Forelimb muscle (tissue), 1 donor: ENCODE data around the gene ZYX. TPM values are rescaled to one million over a fixed set of nuclear protein-coding genes. Genes with fewer than 3 reads are reported as not detected.

Experiments
- DNase-seq: peaks from one replicate; pipeline ENCODE4 v3.0.0-alpha.2; 2013; ENCODE audit warnings: low read depth
- polyA plus RNA-seq: library from polyadenylated mRNA; unstranded; fragments of 120-200 nt; gene quantifications from one replicate; pipeline ENCODE4 v1.2.1, GENCODE V29; 2013; ENCODE audit not compliant: insufficient read length

The ZYX gene
- polyA plus RNA-seq, 1 donor: 249 TPM

DNA sequence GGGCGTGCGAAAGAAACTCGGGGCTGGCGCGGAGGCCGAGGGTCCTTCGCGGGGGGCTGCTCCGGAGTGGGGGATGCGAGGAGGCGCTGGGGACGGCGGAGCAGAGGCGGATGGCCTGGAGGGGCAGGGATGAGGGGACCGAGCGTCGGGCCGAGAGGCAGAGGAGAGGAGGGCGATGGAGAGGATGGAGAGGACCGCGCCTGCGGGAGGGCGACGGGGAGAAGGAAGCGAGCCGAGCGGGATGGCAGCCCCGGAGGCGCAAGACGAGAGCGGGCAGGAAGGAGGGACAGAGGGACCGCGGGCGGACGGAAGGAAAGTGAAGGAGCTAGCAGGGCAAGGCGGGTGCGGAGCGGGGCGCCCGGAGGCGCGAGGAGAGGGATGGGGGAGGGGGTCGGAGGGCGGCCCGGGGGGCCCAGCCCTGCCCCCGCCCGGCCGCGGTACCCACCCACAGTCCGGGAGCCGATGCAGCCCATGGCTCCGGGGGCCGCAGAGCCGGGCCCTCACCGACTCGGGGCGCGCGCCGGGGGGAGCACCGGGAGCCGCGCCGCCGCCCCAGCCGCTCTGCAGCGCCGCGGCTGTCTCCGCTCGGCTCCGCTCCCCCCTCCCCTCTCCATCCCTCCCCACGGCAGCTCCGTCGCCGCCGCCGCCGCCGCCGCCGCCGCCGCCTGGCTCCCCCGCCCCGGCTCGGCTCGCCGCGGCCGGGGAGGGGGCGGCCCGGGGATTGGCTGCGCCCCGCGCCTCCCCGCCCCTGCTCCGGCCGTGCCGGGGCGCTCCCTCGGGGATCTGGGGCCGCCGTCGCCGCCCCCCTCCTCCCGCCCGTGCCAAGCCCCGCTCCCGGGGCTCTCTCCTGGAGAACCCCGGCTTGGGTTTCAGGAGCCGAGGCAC lies 18.8 kb upstream of the ZYX start, which contains the start of gene FAM131B:
FAM131B (minus strand) TSS at position 583 of the 885 bp plus-strand sequence; CDS start at position 473, 110 bp downstream.
- DNase-seq: no peak

DNA sequence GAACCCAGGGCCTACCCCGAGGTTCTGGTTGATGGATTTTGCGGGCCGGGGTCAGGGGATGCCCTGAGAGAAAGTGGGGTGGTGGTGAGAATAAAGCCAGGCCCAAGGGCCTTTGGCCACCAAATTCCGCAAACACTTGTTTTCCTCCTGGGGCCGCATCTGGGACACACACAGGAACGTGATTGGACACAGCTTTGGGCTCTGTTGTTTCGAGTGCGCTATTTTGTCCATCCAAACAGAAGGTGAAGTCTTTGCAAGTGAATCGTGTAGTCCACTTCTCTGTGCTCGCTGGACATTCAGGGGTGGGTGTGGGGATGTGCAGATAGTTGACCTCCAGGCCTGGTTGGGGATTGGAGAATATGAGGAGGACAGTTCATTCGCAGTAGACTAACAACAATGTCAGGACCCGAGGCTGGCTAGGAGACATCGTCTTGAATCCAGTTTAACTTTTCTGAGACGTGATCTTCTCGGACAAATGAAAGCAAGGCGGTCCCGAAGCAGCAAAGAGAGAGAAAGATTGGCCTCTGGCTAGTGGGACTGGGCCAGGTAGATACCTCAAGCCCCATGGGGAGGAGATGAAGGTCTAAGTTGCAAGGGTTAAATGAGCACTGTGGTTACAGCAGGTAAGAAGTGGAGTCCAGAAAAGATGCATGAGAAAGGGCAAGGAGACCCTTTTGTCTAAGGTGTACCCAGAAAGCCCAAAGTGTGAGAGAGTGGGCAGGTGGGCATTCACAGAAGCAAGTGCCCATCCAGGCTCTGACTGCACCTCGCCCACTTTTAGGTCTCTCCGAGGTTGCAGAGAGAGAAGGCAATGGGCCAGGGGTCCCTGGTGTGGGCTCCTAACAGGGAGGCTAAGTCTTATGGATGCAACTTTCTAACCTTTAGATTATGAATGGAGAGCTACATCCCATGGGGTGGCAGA lies 17.9 kb upstream of the ZYX start:
- DNase-seq: no peak

DNA sequence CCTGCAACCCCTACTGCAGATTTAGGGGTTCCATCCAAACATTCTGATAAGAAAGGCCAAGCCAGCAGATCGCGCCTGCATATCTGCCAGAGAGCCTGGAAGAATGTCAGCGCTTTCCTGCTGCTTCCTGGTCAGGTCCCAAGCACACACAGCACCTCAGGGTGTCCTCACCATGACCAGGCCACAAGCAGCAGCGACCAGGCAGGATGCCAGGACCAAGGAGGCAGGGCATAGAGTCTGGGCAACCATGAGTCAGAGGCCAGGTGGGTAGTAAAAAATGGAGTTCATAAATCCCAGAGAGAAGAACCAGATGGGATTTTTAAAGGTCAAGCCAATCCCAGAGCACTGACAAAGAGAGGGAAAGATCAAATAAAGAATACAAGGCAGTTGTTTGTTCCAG lies 13.2 kb upstream of the ZYX start:
- DNase-seq: no peak

DNA sequence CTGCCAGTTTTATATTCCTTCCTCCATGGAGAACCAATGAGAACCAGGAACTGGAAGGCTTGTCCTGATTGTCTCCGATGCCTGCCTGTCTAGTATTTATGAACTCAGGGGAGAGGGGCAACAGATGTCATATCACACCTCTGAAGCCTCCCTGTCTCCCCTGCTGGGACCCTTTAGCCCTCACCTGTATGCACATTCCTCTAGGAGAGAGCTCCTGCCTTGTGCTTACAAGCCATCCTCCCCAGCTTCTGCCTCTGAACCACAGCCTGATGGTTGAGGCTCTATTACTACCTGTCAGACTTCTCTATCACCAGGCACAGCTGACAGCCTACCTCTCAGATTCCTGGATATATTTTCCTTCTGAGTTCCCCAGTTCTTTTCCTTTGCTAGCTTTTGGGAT lies 12.8 kb upstream of the ZYX start:
- no peak for DNase-seq

DNA sequence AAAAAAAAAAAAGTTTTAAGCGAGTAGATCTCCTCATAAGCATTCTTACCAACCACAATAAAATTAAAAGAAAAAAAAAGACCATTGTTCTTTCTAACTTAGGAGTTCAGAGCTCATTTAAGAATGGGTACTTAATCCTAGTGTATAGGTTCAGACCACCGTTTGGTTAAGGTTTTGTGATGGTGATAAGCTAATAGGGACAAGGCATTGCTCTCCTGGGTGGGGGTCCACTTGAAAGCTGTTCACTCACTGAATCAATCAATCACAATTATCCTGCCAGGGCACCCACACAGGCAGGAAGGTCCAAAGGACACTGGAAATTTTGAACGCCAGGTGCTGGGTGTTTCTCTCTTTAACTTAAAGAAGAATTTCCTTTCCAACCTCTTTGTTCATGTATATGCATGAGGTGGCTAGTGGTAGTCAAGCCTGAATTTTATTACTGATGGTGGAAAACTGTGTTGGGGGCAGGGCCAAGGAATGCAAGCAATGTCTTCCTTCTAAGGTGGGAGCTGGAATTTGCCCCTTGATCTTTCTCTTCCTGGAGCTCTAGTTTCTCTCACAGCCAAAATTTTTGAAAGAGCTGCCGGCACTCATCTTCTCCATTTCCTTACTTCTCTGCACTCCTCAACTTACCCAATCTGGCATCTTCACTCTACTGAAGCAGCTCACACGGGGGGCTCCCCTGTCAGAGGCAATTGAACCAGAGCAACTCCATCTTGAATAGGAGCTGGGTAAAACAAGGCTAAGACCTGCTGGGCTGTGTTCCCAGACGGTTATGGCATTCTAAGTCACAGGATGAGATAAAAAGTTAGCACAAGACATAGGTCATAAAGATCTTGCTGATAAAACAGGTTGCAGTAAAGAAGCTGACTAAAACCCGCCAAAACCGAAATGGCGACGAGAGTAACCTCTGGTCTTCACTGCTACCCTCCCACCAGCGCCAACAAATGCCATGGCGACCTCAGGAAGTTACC lies 11.2 kb upstream of the ZYX start:
- no peak for DNase-seq

DNA sequence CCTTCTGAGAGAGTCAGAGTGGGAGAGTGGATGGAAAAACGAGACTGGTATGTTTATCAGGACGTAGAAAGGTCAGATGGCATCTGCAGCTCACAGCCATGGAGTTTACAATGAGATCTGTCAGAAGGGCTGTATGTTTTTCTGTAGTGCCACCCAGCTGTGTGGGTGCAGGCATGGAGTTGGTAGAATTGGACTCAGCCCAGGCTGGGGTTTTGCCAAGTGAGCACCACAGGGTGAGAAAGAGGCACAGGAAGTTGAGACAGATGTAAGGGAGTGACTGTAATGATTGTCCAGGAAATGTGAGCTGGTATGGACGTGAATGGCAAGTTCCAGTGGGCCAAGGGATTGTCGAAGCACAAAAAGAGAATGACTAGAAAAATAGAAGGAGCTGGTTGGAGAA lies 9.1 kb upstream of the ZYX start:
- DNase-seq: no peak

DNA sequence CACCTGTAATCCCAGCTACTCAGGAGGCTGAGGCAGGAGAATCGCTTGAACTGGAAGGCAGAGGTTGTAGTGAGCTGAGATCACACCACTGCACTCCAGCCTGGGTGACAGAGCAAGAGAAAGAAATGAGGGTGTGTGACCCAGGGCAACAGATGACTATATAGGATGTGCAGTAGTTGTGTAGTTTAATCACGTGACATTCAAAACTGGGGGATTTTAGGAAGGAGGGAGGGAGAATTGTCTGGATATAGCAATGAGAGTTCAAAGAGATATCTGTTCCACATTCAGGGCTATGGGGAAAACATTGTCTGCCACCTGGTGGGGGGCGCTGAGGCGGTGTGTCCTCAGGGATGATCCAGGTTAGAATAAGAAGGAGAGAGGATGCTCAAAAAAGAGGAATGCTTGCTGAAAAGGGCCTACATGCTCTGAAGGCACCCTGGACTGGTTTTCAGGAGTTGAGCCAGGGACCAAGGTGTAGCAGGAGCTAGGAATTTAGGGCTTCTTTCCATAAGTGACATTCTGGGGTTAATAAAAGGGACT lies 7.8 kb upstream of the ZYX start:
- no peak for DNase-seq

DNA sequence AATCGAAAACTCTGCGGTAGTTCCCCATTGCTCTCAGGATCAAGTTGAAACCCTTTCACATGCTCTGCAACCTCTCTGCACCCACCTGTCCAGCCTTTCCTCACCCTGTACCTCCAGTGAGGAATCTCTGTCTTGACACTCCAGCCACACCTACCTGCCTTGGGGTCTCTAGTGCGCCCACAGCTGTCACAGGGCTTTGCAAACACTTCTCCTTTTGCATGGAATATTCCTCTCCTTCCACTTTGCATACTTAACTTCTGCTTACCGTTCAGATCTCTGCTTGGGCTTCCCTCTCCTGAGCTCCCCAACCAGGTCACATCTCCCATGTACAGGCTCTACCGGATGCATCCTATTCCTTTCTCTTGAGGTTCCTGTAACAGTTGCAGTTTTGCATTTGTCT lies 6.6 kb upstream of the ZYX start:
- no peak for DNase-seq

DNA sequence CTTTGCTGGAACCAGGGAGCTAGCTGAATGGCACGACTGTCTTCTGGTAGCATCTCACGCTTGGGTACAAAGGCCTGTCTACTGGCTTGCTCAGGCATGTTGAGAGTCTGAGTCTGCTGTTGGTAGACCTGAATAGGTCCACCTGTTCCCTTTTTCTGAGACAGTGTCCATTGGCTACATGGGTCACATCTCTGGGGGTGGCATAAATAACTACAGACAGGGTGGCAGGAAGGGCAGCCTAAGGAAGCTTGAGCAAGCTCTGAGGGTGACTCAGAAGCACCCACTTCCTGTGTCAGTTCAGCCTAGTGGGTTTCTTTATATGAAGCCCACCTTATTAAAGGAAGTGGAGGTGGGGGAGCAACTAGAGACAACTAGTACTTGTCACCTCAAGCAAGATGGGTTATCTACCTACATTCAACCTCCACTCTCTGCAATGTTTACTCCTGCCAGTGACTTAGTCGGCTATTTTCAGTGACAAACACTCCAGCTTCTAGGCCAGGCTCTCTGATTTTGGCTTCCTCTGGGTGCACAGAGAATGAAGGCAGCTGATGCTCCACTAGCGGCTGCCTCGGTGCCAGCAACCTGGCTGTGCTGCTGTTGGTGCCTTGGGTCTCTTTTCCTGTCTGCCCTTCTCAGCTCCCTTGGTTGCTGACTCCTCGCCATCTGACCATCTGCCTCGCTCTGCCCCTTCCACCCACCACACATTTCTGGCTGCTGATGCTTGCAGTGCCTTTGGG lies 5.7 kb upstream of the ZYX start:
- no peak for DNase-seq

DNA sequence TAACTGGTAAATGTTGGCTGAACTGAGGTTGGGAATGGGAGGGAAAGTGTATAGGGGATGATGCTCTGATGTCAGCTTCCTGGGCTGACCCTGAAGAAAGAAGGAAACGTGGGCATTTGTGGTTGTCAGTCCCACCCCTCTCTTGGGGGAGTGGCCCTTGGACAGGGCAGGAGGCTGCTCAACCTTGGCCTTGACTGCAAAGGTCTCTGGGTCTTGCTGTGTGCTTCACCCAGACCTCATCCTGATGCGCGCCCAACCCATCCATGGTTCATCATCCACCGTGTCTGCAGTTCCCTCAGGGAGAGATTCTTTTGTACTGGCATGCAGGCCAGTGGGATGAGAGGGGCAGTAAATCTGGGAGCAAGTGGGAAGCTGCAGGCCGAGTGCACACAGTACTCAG lies 4.7 kb upstream of the ZYX start:
- no peak for DNase-seq

DNA sequence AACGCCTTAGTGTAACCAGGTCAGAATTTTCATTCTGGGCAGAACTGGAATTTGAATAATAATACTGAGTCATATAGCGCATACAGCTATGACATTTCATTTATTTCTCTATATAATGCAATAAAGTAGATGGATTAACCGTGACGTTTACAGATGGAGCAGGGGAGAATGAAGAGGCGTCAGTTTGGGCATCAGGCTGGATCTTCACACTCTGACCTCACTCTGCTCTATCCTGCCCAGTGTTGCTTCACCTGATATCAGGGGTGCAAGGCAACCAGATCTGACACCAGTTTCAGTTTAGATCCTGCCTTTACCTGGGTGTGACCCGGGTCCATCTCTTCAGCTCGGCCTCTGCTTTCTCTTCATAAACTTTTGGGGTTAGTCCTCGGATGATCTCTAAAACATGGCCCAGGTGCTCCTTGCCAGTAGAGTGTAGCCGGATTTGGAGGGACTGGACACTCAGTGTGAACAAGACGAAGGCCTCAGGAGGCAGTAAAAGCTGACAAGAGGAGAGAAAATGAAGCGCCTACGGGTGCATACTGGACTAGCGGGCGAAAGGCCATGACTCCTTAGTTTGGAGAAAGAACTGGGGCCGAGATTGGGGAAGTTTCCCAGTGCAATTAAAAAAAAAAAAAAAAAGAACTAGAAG lies 1.4 kb upstream of the ZYX start:
- DNase-seq: no peak

DNA sequence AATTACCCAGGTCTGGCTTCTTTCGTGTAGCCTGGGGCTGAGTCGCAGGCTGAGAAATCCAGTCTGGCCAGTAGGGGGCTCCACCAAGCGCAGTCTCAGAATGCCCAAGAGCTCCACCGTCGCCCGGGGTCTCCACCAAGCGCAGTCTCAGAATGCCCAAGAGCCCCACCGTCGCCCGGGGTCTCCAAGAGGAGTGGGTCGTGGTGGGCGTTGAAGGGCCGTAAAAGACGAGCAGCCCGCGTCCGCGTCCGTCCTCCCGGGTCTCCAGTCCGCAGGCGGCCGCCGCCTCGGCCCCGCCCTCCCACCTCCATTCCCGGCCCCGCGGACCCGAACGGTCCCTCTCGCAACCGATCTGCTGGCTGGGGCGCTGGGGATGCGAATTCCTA lies 892 bp upstream of the ZYX start:
- DNase-seq: peak; percentile 68

DNA sequence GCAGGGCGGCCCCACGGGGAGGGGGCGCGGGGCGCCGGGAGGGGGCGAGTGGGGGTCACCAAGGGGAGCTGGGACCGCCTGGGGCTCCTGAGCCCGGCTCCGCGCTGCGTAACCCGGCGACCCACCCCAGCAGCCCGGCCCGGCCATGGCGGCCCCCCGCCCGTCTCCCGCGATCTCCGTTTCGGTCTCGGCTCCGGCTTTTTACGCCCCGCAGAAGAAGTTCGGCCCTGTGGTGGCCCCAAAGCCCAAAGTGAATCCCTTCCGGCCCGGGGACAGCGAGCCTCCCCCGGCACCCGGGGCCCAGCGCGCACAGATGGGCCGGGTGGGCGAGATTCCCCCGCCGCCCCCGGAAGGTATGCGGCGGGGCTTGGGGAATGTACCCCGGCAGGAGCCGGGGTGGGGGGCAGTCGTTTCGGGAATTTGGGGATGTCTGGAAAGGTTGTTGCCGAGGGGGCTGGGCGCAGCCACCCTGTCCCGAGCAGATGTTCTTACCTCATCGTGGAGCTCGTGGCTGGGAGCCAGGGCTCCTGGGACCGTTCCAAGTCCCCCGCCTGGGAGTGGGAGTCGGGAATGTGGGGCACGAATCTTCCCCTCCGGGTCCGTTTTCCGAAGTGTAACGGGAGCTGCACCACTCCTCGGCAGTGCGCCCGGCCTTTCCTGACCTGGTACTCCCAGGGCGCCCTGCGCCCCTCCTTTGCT lies 431 bp downstream of the ZYX start:
- DNase-seq: no peak

DNA sequence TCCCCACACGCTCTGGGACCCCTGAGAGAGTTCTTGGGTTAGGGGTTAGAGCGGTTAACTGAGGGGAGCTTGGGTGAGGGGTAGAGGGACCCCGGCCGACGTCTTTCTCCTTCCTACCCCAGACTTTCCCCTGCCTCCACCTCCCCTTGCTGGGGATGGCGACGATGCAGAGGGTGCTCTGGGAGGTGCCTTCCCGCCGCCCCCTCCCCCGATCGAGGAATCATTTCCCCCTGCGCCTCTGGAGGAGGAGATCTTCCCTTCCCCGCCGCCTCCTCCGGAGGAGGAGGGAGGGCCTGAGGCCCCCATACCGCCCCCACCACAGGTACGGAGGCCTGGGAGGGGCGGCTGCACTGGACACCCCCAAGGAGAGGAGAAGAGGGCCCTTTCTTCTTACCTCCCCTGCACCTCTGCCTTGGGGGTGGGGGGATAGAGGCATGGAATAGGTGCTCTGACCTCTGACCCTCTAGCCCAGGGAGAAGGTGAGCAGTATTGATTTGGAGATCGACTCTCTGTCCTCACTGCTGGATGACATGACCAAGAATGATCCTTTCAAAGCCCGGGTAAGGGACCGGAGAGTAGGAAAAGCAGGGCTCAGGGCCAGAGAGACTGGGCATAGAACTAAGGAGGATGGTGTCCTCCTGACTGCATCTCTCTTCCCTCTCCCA lies 1.1 kb downstream of the ZYX start:
- no peak for DNase-seq

DNA sequence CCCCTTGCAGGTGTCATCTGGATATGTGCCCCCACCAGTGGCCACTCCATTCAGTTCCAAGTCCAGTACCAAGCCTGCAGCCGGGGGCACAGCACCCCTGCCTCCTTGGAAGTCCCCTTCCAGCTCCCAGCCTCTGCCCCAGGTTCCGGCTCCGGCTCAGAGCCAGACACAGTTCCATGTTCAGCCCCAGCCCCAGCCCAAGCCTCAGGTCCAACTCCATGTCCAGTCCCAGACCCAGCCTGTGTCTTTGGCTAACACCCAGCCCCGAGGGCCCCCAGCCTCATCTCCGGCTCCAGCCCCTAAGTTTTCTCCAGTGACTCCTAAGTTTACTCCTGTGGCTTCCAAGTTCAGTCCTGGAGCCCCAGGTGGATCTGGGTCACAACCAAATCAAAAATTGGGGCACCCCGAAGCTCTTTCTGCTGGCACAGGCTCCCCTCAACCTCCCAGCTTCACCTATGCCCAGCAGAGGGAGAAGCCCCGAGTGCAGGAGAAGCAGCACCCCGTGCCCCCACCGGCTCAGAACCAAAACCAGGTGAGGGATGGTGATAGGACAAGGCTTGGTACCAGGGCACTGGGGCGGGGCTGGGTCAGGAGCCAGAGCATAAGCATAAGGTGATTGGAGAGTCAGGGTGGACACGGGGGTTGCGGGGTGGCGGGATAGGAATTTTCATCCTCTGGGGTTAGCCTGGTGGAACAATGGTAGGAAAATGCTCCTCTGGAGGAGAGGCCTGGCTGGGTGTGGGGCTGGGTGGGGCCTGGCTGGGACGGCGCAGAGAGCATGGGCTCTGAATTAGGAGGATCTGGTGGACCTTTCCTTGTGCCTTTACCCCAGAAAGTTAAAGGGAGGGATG lies 1.9 kb downstream of the ZYX start:
- no peak for DNase-seq

DNA sequence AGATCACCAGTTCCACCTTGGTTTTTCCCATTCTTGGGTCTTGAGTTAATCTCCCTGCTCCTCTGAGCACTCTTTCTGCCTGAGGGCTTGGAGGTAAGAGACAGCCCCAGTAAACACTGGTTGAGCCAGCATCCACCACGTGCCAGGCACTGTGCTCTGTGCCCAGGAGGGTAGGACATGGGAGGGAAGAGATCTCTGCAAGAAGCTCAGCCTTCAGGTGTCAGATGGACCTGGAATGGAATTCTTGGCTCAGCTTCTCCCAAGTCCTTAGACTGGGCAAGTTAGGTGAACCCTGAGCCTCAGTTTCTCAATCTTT lies 2.5 kb downstream of the ZYX start:
- DNase-seq: no peak

DNA sequence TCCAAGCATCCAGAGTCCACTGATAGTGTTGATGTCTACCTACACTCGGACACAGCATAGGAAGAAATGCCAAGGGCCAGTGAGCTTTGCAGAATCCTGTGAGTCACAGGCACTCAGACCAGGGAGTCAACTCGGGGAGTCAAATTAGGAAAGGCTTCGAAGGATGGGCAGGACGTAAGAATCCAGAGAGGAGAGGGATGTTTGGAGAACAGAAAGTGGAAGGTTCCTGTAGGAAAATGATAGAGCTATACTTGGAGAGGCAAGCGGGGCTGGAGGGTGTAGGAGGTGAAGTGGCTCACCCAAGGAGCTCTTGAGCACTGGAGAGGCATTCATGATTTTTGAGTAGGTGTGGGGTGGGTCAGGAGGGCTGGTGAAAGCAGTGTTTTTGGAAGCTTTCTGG lies 3.0 kb downstream of the ZYX start:
- no peak for DNase-seq
